Liver (tissue), 4 donors: ENCODE measurements around the gene DDB1. TPM values are rescaled to one million over a fixed set of nuclear protein-coding genes. Genes with fewer than 3 reads are reported as not detected.

Source experiments
- polyA plus RNA-seq, 2 donors: library from polyadenylated mRNA; stranded (reverse) in 1 of 2; unstranded in 1 of 2; fragments of 200-250 nt in 1 of 2; fragments of >200 nt in 1 of 2; fragmentation: Nextera tagmentation in 1 of 2; extraction: Ambion mirVana in 1 of 2; gene quantifications; one replicate each; pipeline versions ENCODE4 v1.2.1 to v1.2.3, GENCODE V29; 2013 to 2015
- total RNA-seq, 2 donors: library from RNA; depleted of rRNA; stranded (reverse); fragments of >200 nt; gene quantifications; one replicate each; pipeline ENCODE4 v1.2.3, GENCODE V29; 2014
- donor health status: healthy.
- donor health status: healthy.
- donor health status: healthy.

The DDB1 gene
- total and polyA plus RNA-seq, 4 donors: 37.5 to 146 (median 88.9) TPM

Other genes with a start within 250 kb of the DDB1 start
- under 1 TPM; 0.09 to 0.25 TPM for gene CD5, start 230.6 kb downstream of the DDB1 start, total RNA-seq
- under 1 TPM; 0.21 to 0.23 TPM for gene CD5, start 230.6 kb downstream of the DDB1 start, polyA plus RNA-seq
- gene VPS37C, start 171.7 kb downstream of the DDB1 start, total RNA-seq: 1 to 10 TPM; 5.4 to 6.1 TPM
- gene VPS37C, start 171.7 kb downstream of the DDB1 start, polyA plus RNA-seq: 1 to 10 TPM; 2.6 to 4.8 TPM
- gene PGA3, start 129.6 kb downstream of the DDB1 start, total RNA-seq: under 1 TPM; 0.25 to 0.56 TPM
- gene PGA3, start 129.6 kb downstream of the DDB1 start, polyA plus RNA-seq: under 1 TPM in 1 of 2 donors, not detected in 1; 0.54 TPM
- 1 to 10 TPM in 1 of 2 donors, under 1 TPM in 1; 0.33 to 4.5 TPM for gene PGA4, start 110.8 kb downstream of the DDB1 start, total RNA-seq
- 1 to 10 TPM in 1 of 2 donors, not detected in 1; 1.8 TPM for gene PGA4, start 110.8 kb downstream of the DDB1 start, polyA plus RNA-seq
- gene PGA5, start 91.9 kb downstream of the DDB1 start, total RNA-seq: 1 to 10 TPM in 1 of 2 donors, not detected in 1; 1.7 TPM
- under 1 TPM; 0.31 to 0.40 TPM for gene PGA5, start 91.9 kb downstream of the DDB1 start, polyA plus RNA-seq
- gene VWCE, start 37.8 kb downstream of the DDB1 start, total RNA-seq: 1 to 10 TPM; 1.9 to 3.3 TPM
- gene VWCE, start 37.8 kb downstream of the DDB1 start, polyA plus RNA-seq: 1 to 10 TPM; 2.2 to 6.0 TPM
- 10 to 100 TPM; 15.7 to 47.7 TPM for gene TKFC, start 123 bp upstream of the DDB1 start, total RNA-seq
- gene TKFC, start 123 bp upstream of the DDB1 start, polyA plus RNA-seq: 100 to 1,000 TPM in 1 of 2 donors, 10 to 100 TPM in 1; 59.2 to 134 TPM
- 10 to 100 TPM; 22.2 to 36.5 TPM for gene CYB561A3, start 28.8 kb upstream of the DDB1 start, total RNA-seq
- 10 to 100 TPM; 20.2 to 34.6 TPM for gene CYB561A3, start 28.8 kb upstream of the DDB1 start, polyA plus RNA-seq
- gene TMEM138, start 29.3 kb upstream of the DDB1 start, total RNA-seq: 10 to 100 TPM; 13.5 to 19.7 TPM
- 10 to 100 TPM; 28.8 to 39.6 TPM for gene TMEM138, start 29.3 kb upstream of the DDB1 start, polyA plus RNA-seq
- gene TMEM216, start 59.5 kb upstream of the DDB1 start, total RNA-seq: 1 to 10 TPM; 3.3 to 3.8 TPM
- gene TMEM216, start 59.5 kb upstream of the DDB1 start, polyA plus RNA-seq: 1 to 10 TPM; 2.3 to 4.0 TPM
- gene CPSF7, start 96.9 kb upstream of the DDB1 start, total RNA-seq: 10 to 100 TPM; 21.0 to 23.3 TPM
- gene CPSF7, start 96.9 kb upstream of the DDB1 start, polyA plus RNA-seq: 10 to 100 TPM; 12.5 to 23.7 TPM
- gene SDHAF2, start 97.0 kb upstream of the DDB1 start, total RNA-seq: 10 to 100 TPM; 25.5 to 32.2 TPM
- gene SDHAF2, start 97.0 kb upstream of the DDB1 start, polyA plus RNA-seq: 10 to 100 TPM; 28.1 to 46.9 TPM
- under 1 TPM in 1 of 2 donors, not detected in 1; 0.08 TPM for gene LRRC10B, start 175.6 kb upstream of the DDB1 start, total RNA-seq
- gene LRRC10B, start 175.6 kb upstream of the DDB1 start, polyA plus RNA-seq: under 1 TPM in 1 of 2 donors, not detected in 1; 0.03 TPM
- 100 to 1,000 TPM in 1 of 2 donors, 1 to 10 TPM in 1; 2.1 to 114 TPM for gene SYT7, start 248.0 kb upstream of the DDB1 start, total RNA-seq
- 10 to 100 TPM; 15.2 to 46.4 TPM for gene SYT7, start 248.0 kb upstream of the DDB1 start, polyA plus RNA-seq